Activated CD4-positive, alpha-beta T cell treated with anti-CD3 and anti-CD28 coated beads, Interleukin-2, amount 50 U/mL, for 16 hours (primary cell): ENCODE results near the gene PTPRM.
A peak's percentile ranks its signal among the peaks of the same experiment; 100 is the strongest.

Experiments used
- DNase-seq: peaks from one replicate; pipeline ENCODE4 v3.0.0-alpha.2; 2020

The PTPRM gene

GRCh38 chr18:8351161-8351560, 784.0 kb downstream of the PTPRM start:
- no peak for DNase-seq

GRCh38 chr18:8354304-8354703, 787.2 kb downstream of the PTPRM start:
- DNase-seq, result no peak

- no peak for DNase-seq
Observed at GRCh38 chr18:8356001-8356400, 788.9 kb downstream of the PTPRM start.

GRCh38 chr18:8357320-8357719, 790.2 kb downstream of the PTPRM start:
- no peak for DNase-seq

GRCh38 chr18:8358033-8358765, 791.1 kb downstream of the PTPRM start:
- DNase-seq, result no peak

GRCh38 chr18:8359076-8359475, 792.0 kb downstream of the PTPRM start:
- DNase-seq, result no peak

GRCh38 chr18:8359481-8359880, 792.4 kb downstream of the PTPRM start:
- DNase-seq, result no peak

GRCh38 chr18:8361941-8362471, 794.9 kb downstream of the PTPRM start:
- DNase-seq, result no peak

GRCh38 chr18:8362863-8363262, 795.7 kb downstream of the PTPRM start:
- DNase-seq, result no peak

- no peak for DNase-seq
Observed at GRCh38 chr18:8364385-8364784, 797.3 kb downstream of the PTPRM start.

GRCh38 chr18:8365006-8365405, 797.9 kb downstream of the PTPRM start:
- no peak for DNase-seq

- DNase-seq, result no peak
Observed at GRCh38 chr18:8365528-8365927, 798.4 kb downstream of the PTPRM start.

- DNase-seq, result no peak
Observed at GRCh38 chr18:8366070-8366469, 799.0 kb downstream of the PTPRM start.

- DNase-seq, result no peak
Observed at GRCh38 chr18:8366656-8367055, 799.5 kb downstream of the PTPRM start.

GRCh38 chr18:8367217-8367988, 800.3 kb downstream of the PTPRM start:
- peak; percentile 27 for DNase-seq

- DNase-seq, result no peak
Observed at GRCh38 chr18:8368512-8369217, 801.5 kb downstream of the PTPRM start.

- no peak for DNase-seq
Observed at GRCh38 chr18:8373486-8373885, 806.4 kb downstream of the PTPRM start.

- DNase-seq, result no peak
Observed at GRCh38 chr18:8374676-8375075, 807.6 kb downstream of the PTPRM start.

GRCh38 chr18:8375249-8375648, 808.1 kb downstream of the PTPRM start:
- DNase-seq, result no peak

GRCh38 chr18:8376113-8376512, 809.0 kb downstream of the PTPRM start:
- no peak for DNase-seq

- no peak for DNase-seq
Observed at GRCh38 chr18:8379187-8379941, 812.2 kb downstream of the PTPRM start.

- DNase-seq, result no peak
Observed at GRCh38 chr18:8380006-8380405, 812.9 kb downstream of the PTPRM start.

- no peak for DNase-seq
Observed at GRCh38 chr18:8380926-8381325, 813.8 kb downstream of the PTPRM start.
